ENCODE data around the gene FLNC. TPM values are rescaled to one million over a fixed set of nuclear protein-coding genes. Genes with fewer than 3 reads are reported as not detected.

The FLNC gene
- polyA plus RNA-seq, 3 donors, result 0.01 TPM; not detected in 2

- Mint-ChIP-seq H3K27ac (no peak overlapping the region), H3K9me3 (no peaks in the 10 kb centered on the region), H3K27me3 (ENCODE audit: low read depth in 3 of 3) (peaks cover 0 to 7% (median 4%) of the 10 kb centered on the region in 3 donors), H3K36me3 (no peaks in the 10 kb centered on the region), H3K4me1 (peaks cover 3% of the 10 kb centered on the region), H3K4me3 (no peak overlapping the region)
- no peak overlapping the region for H3K4me3 ChIP-seq (replicated peaks in 1 of 3; ENCODE audit: low read depth in 2 of 3, low read length in 3 of 3)
- H3K4me2 ChIP-seq (replicated peaks; ENCODE audit: extremely low read depth, low read length, poor library complexity, severe bottlenecking), result no peak overlapping the region
- H3K27me3 ChIP-seq (ENCODE audit: control insufficient read depth in 2 of 2, insufficient read depth in 2 of 2, low read length in 2 of 2), result no peaks in the 10 kb centered on the region
- intact Hi-C loops (cut with micrococcal nuclease), result loop anchor here in 1 of 2 donors (5.0 kb wide), 1 partner anchor 37 kb away; no protein-coding TSS in a partner anchor
- H3K9ac ChIP-seq (ENCODE audit: insufficient read depth, low read length, poor library complexity, severe bottlenecking), result no peak overlapping the region
- H3K27ac ChIP-seq (ENCODE audit: low read depth in 1 of 2, low read length in 2 of 2), result no peak overlapping the region
- DNase-seq, result no peak
- no peaks in the 10 kb centered on the region for H3K79me2 ChIP-seq (ENCODE audit: insufficient read depth, low read length)
- H4K20me1 ChIP-seq (ENCODE audit: insufficient read depth, low read length), result no peaks in the 10 kb centered on the region
- no peaks in the 10 kb centered on the region for H3K9me3 ChIP-seq (replicated peaks in 1 of 2; ENCODE audit: control insufficient read depth in 1 of 2, insufficient read depth in 1 of 2, low read length in 2 of 2)
- no peaks in the 10 kb centered on the region for H3K36me3 ChIP-seq (replicated peaks in 1 of 2; ENCODE audit: control insufficient read depth in 1 of 2, insufficient read depth in 2 of 2, low read length in 2 of 2)
- no peaks in the 10 kb centered on the region for H3K4me1 ChIP-seq (ENCODE audit: control insufficient read depth in 1 of 2, insufficient read depth in 2 of 2, low read length in 2 of 2)
- TF ChIP-seq CTCF (IDR thresholded peaks at IDR 0.05), result no peak
- no peak overlapping the region for H2AFZ ChIP-seq (ENCODE audit: insufficient read depth, low read depth, low read length, poor library complexity, severe bottlenecking)
- WGBS (ENCODE audit: insufficient coverage), result 94% methylated on average over 13 of the region's 23 CpGs
Measured at GRCh38 chr7:128840326-128841170, 10.3 kb downstream of the FLNC start.

GRCh38 chr7:128841171-128841690, 11.0 kb downstream of the FLNC start:
- no peak overlapping the region for H3K4me2 ChIP-seq (replicated peaks; ENCODE audit: extremely low read depth, low read length, poor library complexity, severe bottlenecking)
- H4K20me1 ChIP-seq (ENCODE audit: insufficient read depth, low read length), result no peaks in the 10 kb centered on the region
- Mint-ChIP-seq H3K27me3 (ENCODE audit: low read depth in 3 of 3) (peaks cover 4 to 7% (median 4%) of the 10 kb centered on the region in 3 donors), H3K4me1 (peaks cover 3% of the 10 kb centered on the region), H3K9me3 (no peaks in the 10 kb centered on the region), H3K27ac (no peak overlapping the region), H3K4me3 (no peak overlapping the region), H3K36me3 (no peaks in the 10 kb centered on the region)
- TF ChIP-seq CTCF (IDR thresholded peaks at IDR 0.05), result no peak
- H3K79me2 ChIP-seq (ENCODE audit: insufficient read depth, low read length), result no peaks in the 10 kb centered on the region
- 95% methylated on average over 14 of the region's 17 CpGs for WGBS (ENCODE audit: insufficient coverage)
- no peak for DNase-seq
- no peak overlapping the region for H3K9ac ChIP-seq (ENCODE audit: insufficient read depth, low read length, poor library complexity, severe bottlenecking)
- intact Hi-C loops (cut with micrococcal nuclease), result loop anchor here in 1 of 2 donors (5.0 kb wide), 1 partner anchor 36 kb away; no protein-coding TSS in a partner anchor
- no peak overlapping the region for H2AFZ ChIP-seq (ENCODE audit: insufficient read depth, low read depth, low read length, poor library complexity, severe bottlenecking)
- H3K36me3 ChIP-seq (replicated peaks in 1 of 2; ENCODE audit: control insufficient read depth in 1 of 2, insufficient read depth in 2 of 2, low read length in 2 of 2), result no peaks in the 10 kb centered on the region
- H3K4me1 ChIP-seq (ENCODE audit: control insufficient read depth in 1 of 2, insufficient read depth in 2 of 2, low read length in 2 of 2), result no peaks in the 10 kb centered on the region
- no peak overlapping the region for H3K4me3 ChIP-seq (replicated peaks in 1 of 3; ENCODE audit: low read depth in 2 of 3, low read length in 3 of 3)
- no peaks in the 10 kb centered on the region for H3K9me3 ChIP-seq (replicated peaks in 1 of 2; ENCODE audit: control insufficient read depth in 1 of 2, insufficient read depth in 1 of 2, low read length in 2 of 2)
- no peaks in the 10 kb centered on the region for H3K27me3 ChIP-seq (ENCODE audit: control insufficient read depth in 2 of 2, insufficient read depth in 2 of 2, low read length in 2 of 2)
- H3K27ac ChIP-seq (ENCODE audit: low read depth in 1 of 2, low read length in 2 of 2), result no peak overlapping the region
